ENCODE results near the gene ST3GAL5. TPM values are rescaled to one million over a fixed set of nuclear protein-coding genes. Genes with fewer than 3 reads are reported as not detected.
A peak's percentile ranks its signal among the peaks of the same experiment; 100 is the strongest.

Gene ST3GAL5
- total RNA-seq, 4 donors from 2014 or later = 139 to 199 (median 156) TPM

- TF ChIP-seq POLR2A (IDR thresholded peaks at IDR 0.05) = no peak
- no peak for TF ChIP-seq CTCF (IDR thresholded peaks at IDR 0.05)
- intact Hi-C loops (cut with DNase I) = no loop called here
- no peaks in the 10 kb centered on the region for H3K27me3 ChIP-seq
- WGBS, 2 donors = 75 to 93% methylated on average over 2 to 3 of the region's 3 CpGs
- H3K9me3 ChIP-seq = no peaks in the 10 kb centered on the region
- no peak overlapping the region for H3K4me3 ChIP-seq (replicated peaks in 1 of 3)
- H3K36me3 ChIP-seq = peaks cover 0 to 5% of the 10 kb centered on the region in 2 donors
- no peak for DNase-seq
- H3K4me1 ChIP-seq = peaks cover 33 to 73% of the 10 kb centered on the region in 2 donors
- peak overlapping the region; percentile 50 to 89 (median 85) for H3K27ac ChIP-seq
Observed at GRCh38 chr2:85794038-85794441, 94.8 kb downstream of the ST3GAL5 start.

- TF ChIP-seq CTCF (IDR thresholded peaks at IDR 0.05) (no peak), POLR2A (IDR thresholded peaks at IDR 0.05) (no peak)
- 78 to 82% methylated on average over 4 of the region's 4 CpGs for WGBS, 2 donors
- no peak overlapping the region for H3K4me3 ChIP-seq (replicated peaks in 1 of 3)
- intact Hi-C loops (cut with DNase I) = no loop called here
- H3K4me1 ChIP-seq = peaks cover 37 to 77% of the 10 kb centered on the region in 2 donors
- no peak for DNase-seq
- peak overlapping the region; percentile 50 to 89 (median 85) for H3K27ac ChIP-seq
- peaks cover 0 to 5% of the 10 kb centered on the region in 2 donors for H3K36me3 ChIP-seq
- no peaks in the 10 kb centered on the region for H3K9me3 ChIP-seq
- H3K27me3 ChIP-seq = no peaks in the 10 kb centered on the region
Observed at GRCh38 chr2:85793584-85793983, 95.2 kb downstream of the ST3GAL5 start.

- H3K9me3 ChIP-seq = no peaks in the 10 kb centered on the region
- 73% methylated on average over 8 of the region's 8 CpGs for WGBS, 2 donors
- no peak overlapping the region for H3K4me3 ChIP-seq (replicated peaks in 1 of 3)
- H3K27ac ChIP-seq = peak overlapping the region; percentile 50 to 89 (median 85)
- TF ChIP-seq CTCF (IDR thresholded peaks at IDR 0.05) (no peak), POLR2A (IDR thresholded peaks at IDR 0.05) (no peak)
- H3K4me1 ChIP-seq = peaks cover 41 to 84% of the 10 kb centered on the region in 2 donors
- no peak for DNase-seq
- H3K27me3 ChIP-seq = no peaks in the 10 kb centered on the region
- intact Hi-C loops (cut with DNase I) = no loop called here
- H3K36me3 ChIP-seq = peaks cover 0 to 5% of the 10 kb centered on the region in 2 donors
Observed at GRCh38 chr2:85792783-85793441, 95.9 kb downstream of the ST3GAL5 start.

- intact Hi-C loops (cut with DNase I) = no loop called here
- Histone ChIP-seq H3K27me3 (no peaks in the 10 kb centered on the region), H3K36me3 (peaks cover 7 to 12% of the 10 kb centered on the region in 2 donors), H3K4me1 (peaks cover 51 to 85% of the 10 kb centered on the region in 2 donors), H3K27ac (peak overlapping the region; percentile 16 to 89 (median 85)), H3K9me3 (no peaks in the 10 kb centered on the region), H3K4me3 (replicated peaks in 1 of 3) (no peak overlapping the region)
- TF ChIP-seq CTCF (IDR thresholded peaks at IDR 0.05) (no peak), POLR2A (IDR thresholded peaks at IDR 0.05) (no peak)
- WGBS, 2 donors = 80 to 81% methylated on average over 22 of the region's 22 CpGs
- DNase-seq = no peak
Observed at GRCh38 chr2:85791704-85792565, 96.9 kb downstream of the ST3GAL5 start.
